HG03280 (cell line): ENCODE measurements around the gene PHLPP1.

Source experiments
- ATAC-seq: cut with Tn5 transposase; IDR thresholded peaks from one replicate; pipeline ENCODE4 v1.9.1; 2021; ENCODE audit warnings: mild to moderate bottlenecking, moderate library complexity; ENCODE audit not compliant: unreplicated experiment

Gene PHLPP1

GRCh38 chr18:62999392-62999791 lies 284.1 kb downstream of the PHLPP1 start:
- no peak for ATAC-seq

GRCh38 chr18:62999921-63000320 lies 284.6 kb downstream of the PHLPP1 start:
- no peak for ATAC-seq

GRCh38 chr18:63000839-63001238 lies 285.5 kb downstream of the PHLPP1 start:
- no peak for ATAC-seq

DNA sequence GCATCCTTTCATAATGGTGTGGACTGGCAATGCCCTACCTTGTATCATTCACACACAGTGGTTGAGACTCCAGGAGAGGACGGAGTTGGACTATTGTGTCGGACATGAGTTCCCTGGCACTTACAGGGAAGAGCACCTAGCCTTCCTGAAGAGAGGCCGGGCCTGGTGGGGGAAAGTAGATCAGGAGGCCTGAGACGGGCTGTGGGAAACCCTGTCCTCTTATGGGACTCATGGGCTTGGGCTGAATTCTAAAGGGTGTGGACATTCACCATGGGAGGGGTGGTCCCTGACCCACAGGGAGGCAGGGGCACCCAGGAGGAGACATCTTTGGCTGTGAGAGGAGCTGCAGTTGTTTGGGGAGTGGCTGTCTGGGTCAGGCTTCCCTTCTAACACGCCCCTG lies 286.5 kb downstream of the PHLPP1 start:
- ATAC-seq, result no peak

DNA sequence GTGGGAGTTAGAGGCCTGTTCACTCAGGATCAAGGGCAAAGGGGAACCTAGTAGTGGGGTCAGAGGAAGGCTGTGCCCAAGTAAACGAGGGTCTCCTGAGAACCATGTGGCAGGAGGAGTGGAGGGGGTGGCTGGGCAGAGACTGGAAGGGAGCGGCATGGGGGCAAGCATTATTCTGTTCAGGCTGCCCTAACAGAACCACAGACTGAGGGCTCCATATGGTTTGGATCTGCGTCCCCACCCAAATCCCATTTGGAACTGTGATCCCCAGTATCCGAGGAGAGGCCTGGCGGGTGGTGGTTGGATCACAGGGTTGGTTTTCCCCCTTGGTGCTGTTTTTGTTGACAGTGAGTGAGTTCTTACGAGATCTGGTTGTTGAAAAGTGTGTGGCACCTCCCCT lies 287.0 kb downstream of the PHLPP1 start:
- no peak for ATAC-seq

DNA sequence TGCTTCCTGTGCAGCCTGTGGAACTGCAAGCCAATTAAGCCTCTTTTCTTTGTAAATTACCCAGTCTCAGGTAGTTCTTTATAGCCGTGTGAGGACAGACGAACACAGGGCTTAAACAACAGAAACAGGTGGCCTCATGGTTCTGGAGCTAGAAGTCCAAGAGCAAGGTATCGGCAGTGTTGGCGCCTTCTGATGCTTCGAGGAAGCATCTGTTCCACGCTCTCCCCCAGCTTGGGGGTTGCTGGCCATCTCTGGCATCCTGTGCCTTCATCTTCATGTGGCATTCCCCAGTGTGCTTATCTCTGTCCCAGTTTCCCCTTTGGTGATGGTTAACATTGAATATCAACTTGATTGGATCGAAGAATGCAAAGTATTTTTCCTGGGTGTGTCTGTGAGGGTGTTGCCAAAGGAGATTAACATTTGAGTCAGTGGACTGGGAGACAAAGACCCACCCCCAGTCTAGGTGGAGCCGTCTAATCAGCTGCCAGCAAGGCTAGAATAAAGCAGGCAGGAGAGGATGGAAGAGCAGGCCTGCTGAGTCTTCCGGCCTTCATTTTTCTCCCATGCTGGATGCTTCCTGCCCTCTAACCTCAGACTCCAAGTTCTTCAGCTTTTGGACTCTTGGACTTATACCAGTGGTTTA lies 287.6 kb downstream of the PHLPP1 start:
- ATAC-seq, result no peak

- no peak for ATAC-seq
Measured at GRCh38 chr18:63003899-63004298, 288.6 kb downstream of the PHLPP1 start.

- ATAC-seq, result no peak
Measured at GRCh38 chr18:63004466-63005089, 289.2 kb downstream of the PHLPP1 start.

GRCh38 chr18:63005306-63005705 lies 290.0 kb downstream of the PHLPP1 start:
- no peak for ATAC-seq

DNA sequence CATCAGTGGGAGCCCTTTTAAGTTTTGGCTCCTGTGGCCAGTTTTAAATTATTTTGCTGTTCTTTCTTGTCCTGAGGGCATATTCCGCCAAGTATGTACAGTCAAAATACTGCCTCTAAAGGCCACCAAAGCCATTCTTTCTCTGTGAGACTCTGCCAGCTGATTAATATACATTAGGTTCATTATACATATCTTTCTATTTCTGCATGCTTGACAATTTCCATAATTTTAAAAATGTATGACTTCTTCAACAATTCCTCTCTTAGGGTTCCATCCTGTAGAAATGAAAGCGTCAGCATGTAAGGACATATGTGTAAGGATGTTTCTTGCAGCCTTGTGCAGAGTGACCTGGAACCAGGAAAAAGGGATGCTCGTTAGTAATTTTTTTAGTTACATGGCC lies 291.9 kb downstream of the PHLPP1 start:
- ATAC-seq, result no peak

DNA sequence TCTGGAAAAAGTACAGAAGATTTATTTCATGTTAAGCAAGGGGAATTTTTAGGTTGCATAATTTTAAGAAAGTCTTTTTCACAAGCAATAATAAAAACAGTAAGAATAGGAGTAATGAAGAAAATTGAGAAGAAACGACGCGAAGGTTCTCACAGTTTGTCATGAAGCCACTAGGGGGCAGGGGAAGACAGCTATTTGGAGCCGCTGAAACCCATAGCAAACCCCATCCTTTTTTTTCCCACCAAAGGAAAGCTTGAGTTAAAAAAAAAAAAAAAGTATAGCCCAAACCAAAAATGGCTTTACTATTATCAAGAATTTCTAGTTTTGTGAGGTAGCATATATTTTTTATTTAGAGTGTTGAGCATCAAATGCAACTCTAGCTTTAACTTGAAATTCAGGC lies 300.9 kb downstream of the PHLPP1 start:
- ATAC-seq, result no peak

GRCh38 chr18:63017076-63017475 lies 301.7 kb downstream of the PHLPP1 start:
- ATAC-seq, result no peak

GRCh38 chr18:63017977-63018376 lies 302.6 kb downstream of the PHLPP1 start:
- no peak for ATAC-seq

DNA sequence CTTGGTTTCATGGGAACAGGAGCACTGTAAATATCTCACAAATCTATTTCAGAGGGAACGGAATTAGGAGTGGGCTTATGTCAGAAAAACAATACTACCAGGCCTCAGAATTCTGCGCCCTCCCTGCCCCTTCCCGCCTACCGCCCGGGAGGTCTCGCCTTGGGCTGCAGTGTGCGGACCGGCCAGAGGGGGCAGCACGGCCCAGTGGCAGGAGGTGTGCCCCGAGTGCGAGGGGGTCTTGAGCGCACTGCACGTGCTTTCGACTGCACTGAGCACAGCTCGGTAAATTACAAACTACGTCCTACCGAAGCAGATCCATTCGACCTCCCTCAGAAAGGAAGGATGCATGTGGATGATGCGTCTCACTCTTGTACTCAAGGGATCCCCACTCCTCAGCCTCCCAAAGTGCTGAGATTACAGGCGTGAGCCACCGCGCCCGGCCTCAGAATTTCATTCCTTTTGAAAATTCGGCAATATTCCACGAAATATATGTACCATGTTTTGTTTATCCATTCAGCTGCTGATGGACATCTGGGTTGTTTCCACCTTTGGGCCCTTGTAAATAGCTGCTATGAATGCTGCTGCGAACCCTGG lies 307.2 kb downstream of the PHLPP1 start:
- no peak for ATAC-seq

DNA sequence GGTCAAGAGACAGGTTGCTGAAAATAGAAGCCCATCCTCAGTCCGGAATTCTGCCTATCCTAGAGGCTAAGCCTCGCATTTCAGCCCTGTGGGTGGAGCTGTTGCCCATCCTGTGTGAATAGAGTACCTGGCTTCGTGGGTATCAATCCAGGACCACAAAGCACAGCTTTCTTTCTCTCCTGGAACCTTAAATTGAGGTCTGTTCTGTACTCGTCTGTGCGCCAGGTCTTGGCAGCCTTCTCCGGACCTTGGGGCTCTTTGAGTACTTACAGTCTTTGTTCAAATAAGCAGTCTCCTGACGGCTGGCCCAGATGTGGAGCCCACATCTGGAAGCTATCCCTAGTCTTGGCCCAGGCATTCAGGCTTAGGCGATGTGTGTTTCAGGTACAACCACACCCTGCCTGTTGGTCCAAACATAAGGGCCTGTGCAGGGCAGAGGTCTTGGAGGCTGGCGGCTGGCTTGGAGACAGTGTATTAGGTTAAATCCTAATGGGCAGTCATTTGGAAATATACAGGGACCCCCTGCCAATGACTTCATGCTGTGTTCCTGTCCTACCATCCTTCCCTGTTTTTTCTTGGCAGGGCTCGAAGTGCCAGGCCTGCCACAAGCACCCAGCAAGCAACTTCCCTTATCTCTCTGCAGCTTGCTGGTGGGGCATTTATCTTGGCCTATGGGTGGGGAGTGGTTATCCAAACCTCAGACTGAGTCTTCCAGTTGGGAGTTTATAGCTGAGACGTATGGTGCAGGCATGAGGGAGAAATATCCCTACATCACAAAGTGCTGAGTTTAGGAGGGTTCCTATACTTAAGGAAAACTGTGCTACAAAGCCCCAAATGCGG lies 310.1 kb downstream of the PHLPP1 start:
- no peak for ATAC-seq

- no peak for ATAC-seq
Measured at GRCh38 chr18:63028380-63028779, 313.0 kb downstream of the PHLPP1 start.
